ENCODE measurements around the gene PRR19.
"Not testable (repeated sequence)": the region's sequence is repeated elsewhere in the genome, so short reads cannot be mapped to it uniquely, and the experiment has no call there.

The PRR19 gene

DNA sequence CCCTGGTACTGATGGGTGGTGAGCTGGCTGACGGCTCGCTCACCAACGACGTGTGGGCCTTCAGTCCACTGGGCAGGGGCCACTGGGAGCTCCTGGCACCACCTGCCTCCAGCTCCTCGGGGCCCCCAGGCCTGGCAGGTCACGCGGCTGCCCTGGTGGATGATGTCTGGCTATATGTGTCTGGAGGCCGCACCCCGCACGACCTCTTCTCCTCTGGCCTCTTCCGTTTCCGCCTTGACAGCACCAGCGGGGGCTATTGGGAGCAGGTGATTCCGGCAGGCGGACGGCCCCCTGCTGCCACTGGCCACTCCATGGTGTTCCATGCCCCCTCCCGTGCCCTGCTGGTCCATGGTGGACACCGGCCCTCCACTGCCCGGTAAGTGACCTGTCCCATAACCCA lies 34.0 kb downstream of the PRR19 start:
- Histone ChIP-seq H3K36me3 (ENCODE audit: control insufficient read depth in 1 of 2, insufficient read depth in 2 of 2, low read depth in 1 of 2, low read length in 2 of 2) (peaks cover 12 to 39% of the 10 kb centered on the region in 2 experiments), H4K91ac (ENCODE audit: low read length) (no peak overlapping the region), H3K4me2 (ENCODE audit: low read length, poor library complexity, severe bottlenecking) (no peak overlapping the region), H3K23ac (ENCODE audit: low read length in 2 of 2) (no peak overlapping the region), H2BK15ac (ENCODE audit: low read depth, poor library complexity, severe bottlenecking) (no peak overlapping the region), H2AFZ (ENCODE audit: low read depth, low read length) (no peak overlapping the region), H2AK5ac (ENCODE audit: low read length, severe bottlenecking) (no peak overlapping the region), H3K18ac (ENCODE audit: low read depth in 1 of 2, low read length in 2 of 2) (no peak overlapping the region), H3K4me1 (ENCODE audit: control insufficient read depth, insufficient read depth, low read depth, low read length) (no peaks in the 10 kb centered on the region), H2BK120ac (ENCODE audit: low read depth, low read length) (no peak overlapping the region), H3K79me1 (replicated peaks; ENCODE audit: low read length, poor library complexity, severe bottlenecking) (peaks cover 16% of the 10 kb centered on the region), H2BK12ac (ENCODE audit: low read length in 2 of 2) (no peak overlapping the region), H3K4ac (ENCODE audit: low read depth in 1 of 2, low read length in 2 of 2) (no peak overlapping the region), H3K9me3 (ENCODE audit: control insufficient read depth, low read length) (no peaks in the 10 kb centered on the region), H3K9ac (ENCODE audit: low read length) (no peak overlapping the region), H2BK5ac (ENCODE audit: low read depth, low read length, poor library complexity, severe bottlenecking) (no peak overlapping the region), H3K27ac (ENCODE audit: low read length, poor library complexity, severe bottlenecking) (no peak overlapping the region), H3K4me3 (ENCODE audit: insufficient read depth in 1 of 2, low read depth in 1 of 2, low read length in 2 of 2) (no peak overlapping the region), H3K27me3 (ENCODE audit: control insufficient read depth in 1 of 2, insufficient read depth in 1 of 2, low read length in 2 of 2) (no peaks in the 10 kb centered on the region), H4K8ac (ENCODE audit: low read length) (no peak overlapping the region), H3K14ac (ENCODE audit: low read length in 2 of 2) (no peak overlapping the region)
- no peak for DNase-seq
- 98% methylated on average over 19 of the region's 19 CpGs for WGBS

DNA sequence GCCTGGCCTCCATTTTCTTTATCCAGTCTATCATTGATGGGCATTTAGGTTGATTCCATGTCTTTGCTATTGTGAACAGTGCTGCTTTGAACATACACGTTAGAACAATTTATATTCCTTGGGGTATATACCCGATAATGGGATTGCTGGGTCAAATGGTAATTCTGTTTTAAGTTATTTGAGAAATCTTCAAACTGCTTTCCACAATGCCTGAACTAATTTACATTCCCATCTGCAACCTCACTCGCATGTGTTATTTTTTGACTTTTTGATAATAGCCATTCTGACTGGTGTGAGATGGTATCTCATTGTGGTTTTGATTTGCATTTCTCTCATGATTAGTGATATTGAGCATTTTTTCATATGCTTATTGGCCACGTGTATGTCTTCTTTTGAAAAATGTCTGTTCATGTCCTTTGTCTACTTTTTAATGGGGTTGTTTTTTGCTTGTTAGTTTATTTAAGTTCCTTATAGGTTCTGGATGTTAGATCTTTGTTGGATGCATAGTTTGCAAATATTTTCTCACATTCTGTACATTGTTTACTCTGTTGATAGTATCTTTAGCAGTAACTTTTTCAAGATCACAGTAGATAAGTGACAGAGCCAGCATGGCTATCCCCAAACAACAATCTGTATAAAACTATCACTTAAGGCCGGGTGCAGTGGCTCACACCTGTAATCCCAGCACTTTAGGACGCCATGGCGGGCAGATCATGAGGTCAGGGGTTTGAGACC lies 37.4 kb downstream of the PRR19 start:
- H2AFZ ChIP-seq (ENCODE audit: low read depth, low read length); H3K23ac ChIP-seq (ENCODE audit: low read length in 2 of 2): not testable (repeated sequence)

DNA sequence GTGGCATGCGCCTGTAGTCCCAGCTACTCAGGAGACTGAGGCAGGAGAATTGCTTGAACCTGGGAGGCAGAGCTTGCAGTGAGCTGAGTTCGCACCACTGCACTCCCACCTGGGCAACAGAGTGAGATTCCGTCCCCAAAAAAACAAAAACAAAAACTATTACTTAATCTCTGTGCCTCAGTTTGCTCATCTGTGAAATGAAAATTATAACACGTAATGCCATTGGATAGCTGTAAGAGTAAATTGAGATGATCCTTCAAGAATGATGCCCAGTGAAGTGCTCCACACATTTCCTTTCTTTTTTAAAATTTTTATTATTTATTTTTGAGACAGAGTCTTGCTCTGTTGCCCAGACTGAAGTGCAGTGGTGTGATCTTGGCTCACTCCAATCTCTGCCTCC lies 38.0 kb downstream of the PRR19 start:
- not testable (repeated sequence) for H4K8ac ChIP-seq (ENCODE audit: low read length); DNase-seq; H2BK5ac ChIP-seq (ENCODE audit: low read depth, low read length, poor library complexity, severe bottlenecking); H3K27me3 ChIP-seq (ENCODE audit: control insufficient read depth in 1 of 2, insufficient read depth in 1 of 2, low read length in 2 of 2); H3K4me2 ChIP-seq (ENCODE audit: low read length, poor library complexity, severe bottlenecking); H2AFZ ChIP-seq (ENCODE audit: low read depth, low read length); H3K4me3 ChIP-seq (ENCODE audit: insufficient read depth in 1 of 2, low read depth in 1 of 2, low read length in 2 of 2); H3K9ac ChIP-seq (ENCODE audit: low read length); H3K4ac ChIP-seq (ENCODE audit: low read depth in 1 of 2, low read length in 2 of 2); H3K4me1 ChIP-seq (ENCODE audit: control insufficient read depth, insufficient read depth, low read depth, low read length); H3K27ac ChIP-seq (ENCODE audit: low read length, poor library complexity, severe bottlenecking); H3K23ac ChIP-seq (ENCODE audit: low read length in 2 of 2); H4K91ac ChIP-seq (ENCODE audit: low read length); H2BK12ac ChIP-seq (ENCODE audit: low read length in 2 of 2); H3K14ac ChIP-seq (ENCODE audit: low read length in 2 of 2); H2AK5ac ChIP-seq (ENCODE audit: low read length, severe bottlenecking); H2BK15ac ChIP-seq (ENCODE audit: low read depth, poor library complexity, severe bottlenecking); H2BK120ac ChIP-seq (ENCODE audit: low read depth, low read length); H3K18ac ChIP-seq (ENCODE audit: low read depth in 1 of 2, low read length in 2 of 2); H3K9me3 ChIP-seq (ENCODE audit: control insufficient read depth, low read length)
- H3K36me3 ChIP-seq (ENCODE audit: control insufficient read depth in 1 of 2, insufficient read depth in 2 of 2, low read depth in 1 of 2, low read length in 2 of 2): peaks cover 19 to 52% of the 10 kb centered on the region in 2 experiments
- H3K79me1 ChIP-seq (replicated peaks; ENCODE audit: low read length, poor library complexity, severe bottlenecking): peaks cover 12% of the 10 kb centered on the region
- WGBS: 100% methylated on average over 2 of the region's 4 CpGs

More for the DNA sequence above, 37.4 kb downstream of the PRR19 start:
- H3K4me2 ChIP-seq (ENCODE audit: low read length, poor library complexity, severe bottlenecking); H2BK120ac ChIP-seq (ENCODE audit: low read depth, low read length); H3K4me3 ChIP-seq (ENCODE audit: insufficient read depth in 1 of 2, low read depth in 1 of 2, low read length in 2 of 2); H3K14ac ChIP-seq (ENCODE audit: low read length in 2 of 2); H4K8ac ChIP-seq (ENCODE audit: low read length); H4K91ac ChIP-seq (ENCODE audit: low read length); H2BK5ac ChIP-seq (ENCODE audit: low read depth, low read length, poor library complexity, severe bottlenecking); H2BK15ac ChIP-seq (ENCODE audit: low read depth, poor library complexity, severe bottlenecking); H3K27ac ChIP-seq (ENCODE audit: low read length, poor library complexity, severe bottlenecking); H3K9me3 ChIP-seq (ENCODE audit: control insufficient read depth, low read length); H2AK5ac ChIP-seq (ENCODE audit: low read length, severe bottlenecking); H3K27me3 ChIP-seq (ENCODE audit: control insufficient read depth in 1 of 2, insufficient read depth in 1 of 2, low read length in 2 of 2); H3K4me1 ChIP-seq (ENCODE audit: control insufficient read depth, insufficient read depth, low read depth, low read length); DNase-seq; H3K4ac ChIP-seq (ENCODE audit: low read depth in 1 of 2, low read length in 2 of 2); H3K9ac ChIP-seq (ENCODE audit: low read length); H3K18ac ChIP-seq (ENCODE audit: low read depth in 1 of 2, low read length in 2 of 2); H2BK12ac ChIP-seq (ENCODE audit: low read length in 2 of 2): not testable (repeated sequence)
- Histone ChIP-seq H3K36me3 (ENCODE audit: control insufficient read depth in 1 of 2, insufficient read depth in 2 of 2, low read depth in 1 of 2, low read length in 2 of 2) (peaks cover 19 to 51% of the 10 kb centered on the region in 2 experiments), H3K79me1 (replicated peaks; ENCODE audit: low read length, poor library complexity, severe bottlenecking) (peaks cover 13% of the 10 kb centered on the region)
- WGBS: 96% methylated on average over 6 of the region's 7 CpGs

DNA sequence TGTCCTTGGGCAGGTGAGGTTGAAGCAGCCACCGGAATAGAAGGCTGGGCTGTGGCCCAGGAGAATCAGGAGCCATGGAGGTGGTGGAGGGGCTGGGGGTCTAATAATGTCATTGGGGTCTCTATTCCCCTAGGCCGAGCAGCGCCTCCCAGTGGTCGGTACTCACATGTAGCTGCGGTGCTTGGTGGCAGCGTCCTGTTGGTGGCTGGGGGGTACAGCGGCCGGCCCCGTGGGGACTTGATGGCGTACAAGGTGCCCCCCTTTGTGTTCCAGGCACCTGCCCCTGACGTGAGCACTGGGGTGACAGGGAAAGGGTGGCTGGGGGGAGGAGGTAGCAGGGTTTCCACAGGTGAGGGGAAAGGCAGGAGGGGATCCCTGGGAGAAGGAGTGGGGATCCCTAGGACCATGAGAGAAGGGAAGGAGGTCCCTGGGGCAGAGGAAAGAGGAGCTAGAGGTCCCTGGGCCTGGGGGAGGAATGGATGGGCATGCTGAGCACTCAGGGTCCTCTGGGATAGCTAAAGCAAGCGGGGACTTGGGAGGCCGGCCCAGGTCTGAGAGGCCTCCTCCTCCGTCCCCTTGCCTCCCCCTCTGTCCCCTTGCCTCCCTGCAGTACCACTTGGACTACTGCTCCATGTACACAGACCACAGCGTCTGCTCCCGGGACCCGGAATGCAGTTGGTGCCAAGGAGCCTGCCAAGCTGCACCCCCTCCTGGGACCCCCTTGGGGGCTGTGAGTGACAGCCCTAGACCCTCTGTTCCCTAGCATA lies 41.6 kb downstream of the PRR19 start:
- no peak overlapping the region for H3K18ac ChIP-seq (ENCODE audit: low read depth in 1 of 2, low read length in 2 of 2)
- no peak overlapping the region for H3K27ac ChIP-seq (ENCODE audit: low read length, poor library complexity, severe bottlenecking)
- H3K36me3 ChIP-seq (ENCODE audit: control insufficient read depth in 1 of 2, insufficient read depth in 2 of 2, low read depth in 1 of 2, low read length in 2 of 2): peaks cover 20 to 35% of the 10 kb centered on the region in 2 experiments
- no peak overlapping the region for H2BK120ac ChIP-seq (ENCODE audit: low read depth, low read length)
- H3K23ac ChIP-seq (ENCODE audit: low read length in 2 of 2): no peak overlapping the region
- no peak overlapping the region for H2AFZ ChIP-seq (ENCODE audit: low read depth, low read length)
- H2AK5ac ChIP-seq (ENCODE audit: low read length, severe bottlenecking): no peak overlapping the region
- H3K4ac ChIP-seq (ENCODE audit: low read depth in 1 of 2, low read length in 2 of 2): no peak overlapping the region
- no peak overlapping the region for H2BK5ac ChIP-seq (ENCODE audit: low read depth, low read length, poor library complexity, severe bottlenecking)
- H4K8ac ChIP-seq (ENCODE audit: low read length): no peak overlapping the region
- no peaks in the 10 kb centered on the region for H3K27me3 ChIP-seq (ENCODE audit: control insufficient read depth in 1 of 2, insufficient read depth in 1 of 2, low read length in 2 of 2)
- no peak overlapping the region for H4K91ac ChIP-seq (ENCODE audit: low read length)
- peaks cover 14% of the 10 kb centered on the region for H3K79me1 ChIP-seq (replicated peaks; ENCODE audit: low read length, poor library complexity, severe bottlenecking)
- DNase-seq: no peak
- no peak overlapping the region for H3K14ac ChIP-seq (ENCODE audit: low read length in 2 of 2)
- H3K9ac ChIP-seq (ENCODE audit: low read length): no peak overlapping the region
- no peak overlapping the region for H2BK15ac ChIP-seq (ENCODE audit: low read depth, poor library complexity, severe bottlenecking)
- no peak overlapping the region for H2BK12ac ChIP-seq (ENCODE audit: low read length in 2 of 2)
- H3K4me2 ChIP-seq (ENCODE audit: low read length, poor library complexity, severe bottlenecking): no peak overlapping the region
- peaks cover 1% of the 10 kb centered on the region for H3K4me1 ChIP-seq (ENCODE audit: control insufficient read depth, insufficient read depth, low read depth, low read length)
- no peaks in the 10 kb centered on the region for H3K9me3 ChIP-seq (ENCODE audit: control insufficient read depth, low read length)
- peak overlapping the region in 1 of 2 experiments; percentile 9 for H3K4me3 ChIP-seq (ENCODE audit: insufficient read depth in 1 of 2, low read depth in 1 of 2, low read length in 2 of 2)
- whole genome bisulfite sequencing: 89% methylated on average over 17 of the region's 17 CpGs
